DOHH2 (cell line): ENCODE results near the gene CYTH4.

Experiments used
- H3F3A ChIP-seq: fragments of 200-600 bp; sonication (generic), shearing (Covaris generic); 2 replicates; pipeline ENCODE4 v1.6.0; 2016; ENCODE audit warnings: antibody characterized with exemption, mild to moderate bottlenecking; ENCODE audit not compliant: control insufficient read depth, insufficient read depth
- H3K27ac ChIP-seq: fragments of 200-600 bp; sonication (generic); 2 replicates; pipeline ENCODE4 v1.5.1; 2014; ENCODE audit warnings: low read depth, mild to moderate bottlenecking, low read length, moderate library complexity
- H3K27me3 ChIP-seq: fragments of 200-600 bp; sonication (generic); 2 replicates; pipeline ENCODE4 v1.6.1; 2014; ENCODE audit warnings: mild to moderate bottlenecking, low read length, mixed read lengths; ENCODE audit not compliant: control insufficient read depth
- H3K36me3 ChIP-seq: fragments of 200-600 bp; sonication (generic); 2 replicates; pipeline ENCODE4 v1.6.1; 2014; ENCODE audit warnings: mild to moderate bottlenecking, low read length, moderate library complexity, mixed read lengths; ENCODE audit not compliant: control insufficient read depth
- H3K4me1 ChIP-seq: fragments of 200-600 bp; sonication (generic); 2 replicates; pipeline ENCODE4 v1.6.1; 2014; ENCODE audit warnings: mild to moderate bottlenecking, low read length, mixed read lengths; ENCODE audit not compliant: control insufficient read depth
- H3K4me2 ChIP-seq: fragments of 200-600 bp; sonication (generic); 2 replicates; pipeline ENCODE4 v1.6.0; 2014; ENCODE audit warnings: mild to moderate bottlenecking, low read length, moderate library complexity
- H3K4me3 ChIP-seq: fragments of 200-600 bp; sonication (generic); 2 replicates; pipeline ENCODE4 v1.5.1; 2014; ENCODE audit warnings: mild to moderate bottlenecking, low read length, mixed read lengths
- H3K79me2 ChIP-seq: fragments of 200-600 bp; sonication (generic); 2 replicates; pipeline ENCODE4 v1.6.1; 2014; ENCODE audit warnings: mild to moderate bottlenecking, low read length, mixed read lengths; ENCODE audit not compliant: control insufficient read depth
- H3K9me2 ChIP-seq: fragments of 200-600 bp; sonication (generic); replicated peaks from 2 replicates; pipeline ENCODE4 v1.6.1; 2014; ENCODE audit warnings: mild to moderate bottlenecking, low read length, mixed read lengths; ENCODE audit not compliant: control insufficient read depth
- H3K9me3 ChIP-seq: fragments of 200-600 bp; sonication (generic); 2 replicates; pipeline ENCODE4 v1.6.1; 2014; ENCODE audit warnings: antibody characterized with exemption, low read length, mixed read lengths; ENCODE audit not compliant: control insufficient read depth, insufficient read depth
- H4K20me1 ChIP-seq: fragments of 200-600 bp; sonication (generic); 2 replicates; pipeline ENCODE4 v1.6.0; 2014; ENCODE audit warnings: low read depth, mild to moderate bottlenecking, antibody characterized with exemption, low read length, moderate library complexity; ENCODE audit not compliant: control insufficient read depth, insufficient read depth
- EZH2phosphoT487 ChIP-seq: fragments of 200-600 bp; sonication (generic); IDR thresholded peaks from 2 replicates; pipeline ENCODE4 v1.6.1; 2017; ENCODE audit warnings: borderline replicate concordance, mild to moderate bottlenecking, antibody characterized with exemption, low read length, moderate library complexity, mixed read lengths
- TF ChIP-seq, protein P1 (sequence below): fragments of 200-600 bp; sonication (generic); IDR thresholded peaks from one replicate; pipeline ENCODE4 v1.5.1; 2014; ENCODE audit warnings: antibody characterized with exemption, mild to moderate bottlenecking, low read depth, low read length; ENCODE audit not compliant: poor library complexity, severe bottlenecking

Gene CYTH4

GRCh38 chr22:37343348-37343747 is 61.0 kb downstream of the CYTH4 start:
- Histone ChIP-seq H3K9me3 (no peaks in the 10 kb centered on the region), H3K27me3 (peaks cover 26% of the 10 kb centered on the region), H3K4me3 (no peak overlapping the region), H3F3A (no peaks in the 10 kb centered on the region), H3K27ac (no peak overlapping the region), H3K36me3 (no peaks in the 10 kb centered on the region), H3K4me1 (peaks cover 6% of the 10 kb centered on the region), H3K79me2 (no peaks in the 10 kb centered on the region), H4K20me1 (no peaks in the 10 kb centered on the region), H3K4me2 (no peak overlapping the region), H3K9me2 (no peaks in the 10 kb centered on the region)
- no peak for TF ChIP-seq EZH2phosphoT487
- TF ChIP-seq, protein P1, sequence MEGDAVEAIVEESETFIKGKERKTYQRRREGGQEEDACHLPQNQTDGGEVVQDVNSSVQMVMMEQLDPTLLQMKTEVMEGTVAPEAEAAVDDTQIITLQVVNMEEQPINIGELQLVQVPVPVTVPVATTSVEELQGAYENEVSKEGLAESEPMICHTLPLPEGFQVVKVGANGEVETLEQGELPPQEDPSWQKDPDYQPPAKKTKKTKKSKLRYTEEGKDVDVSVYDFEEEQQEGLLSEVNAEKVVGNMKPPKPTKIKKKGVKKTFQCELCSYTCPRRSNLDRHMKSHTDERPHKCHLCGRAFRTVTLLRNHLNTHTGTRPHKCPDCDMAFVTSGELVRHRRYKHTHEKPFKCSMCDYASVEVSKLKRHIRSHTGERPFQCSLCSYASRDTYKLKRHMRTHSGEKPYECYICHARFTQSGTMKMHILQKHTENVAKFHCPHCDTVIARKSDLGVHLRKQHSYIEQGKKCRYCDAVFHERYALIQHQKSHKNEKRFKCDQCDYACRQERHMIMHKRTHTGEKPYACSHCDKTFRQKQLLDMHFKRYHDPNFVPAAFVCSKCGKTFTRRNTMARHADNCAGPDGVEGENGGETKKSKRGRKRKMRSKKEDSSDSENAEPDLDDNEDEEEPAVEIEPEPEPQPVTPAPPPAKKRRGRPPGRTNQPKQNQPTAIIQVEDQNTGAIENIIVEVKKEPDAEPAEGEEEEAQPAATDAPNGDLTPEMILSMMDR, result no peak

DNA sequence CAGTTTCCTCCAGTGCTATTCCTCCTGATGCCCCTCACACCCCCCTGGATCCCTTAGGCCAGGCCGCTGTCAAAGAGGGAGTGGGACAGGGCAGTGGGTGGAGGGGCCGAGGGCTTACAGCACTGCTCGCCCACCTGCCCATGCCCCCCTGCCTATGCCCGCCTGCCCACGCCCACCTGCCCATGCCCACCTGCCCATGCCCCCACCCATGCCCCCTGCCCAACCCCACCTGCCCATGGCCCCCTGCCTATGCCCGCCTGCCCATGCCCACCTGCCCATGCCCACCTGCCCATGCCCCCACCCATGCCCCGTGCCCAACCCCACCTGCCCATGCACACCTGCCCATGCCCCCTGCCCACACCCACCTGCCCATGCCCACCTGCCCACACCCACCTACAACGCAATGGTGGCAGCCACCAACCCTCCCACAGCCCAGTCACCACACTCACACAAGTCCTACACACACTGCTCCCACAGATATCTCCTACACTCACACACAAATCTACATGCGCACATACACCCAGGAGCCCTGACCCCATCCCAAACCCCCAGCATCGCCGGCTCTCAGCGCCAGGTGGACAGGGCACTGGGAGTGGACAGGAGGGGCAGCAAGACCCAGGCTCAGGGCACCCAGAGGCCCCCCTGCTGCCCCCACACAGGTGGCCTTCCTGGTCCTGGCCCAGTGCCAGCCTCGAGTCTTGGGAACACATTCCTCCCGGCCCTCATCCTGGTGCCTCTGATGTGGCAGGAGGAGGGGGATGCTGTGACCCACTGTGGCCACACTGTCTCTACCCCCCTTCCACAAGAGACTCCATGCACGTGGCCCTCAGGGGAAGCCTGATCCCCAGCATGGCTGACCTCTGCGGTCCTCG is 61.8 kb downstream of the CYTH4 start:
- no peaks in the 10 kb centered on the region for H3F3A ChIP-seq
- no peaks in the 10 kb centered on the region for H3K9me3 ChIP-seq
- peaks cover 19% of the 10 kb centered on the region for H3K27me3 ChIP-seq
- H3K27ac ChIP-seq, result no peak overlapping the region
- H3K4me1 ChIP-seq, result peaks cover 6% of the 10 kb centered on the region
- TF ChIP-seq, protein P1, result no peak
- TF ChIP-seq EZH2phosphoT487, result no peak
- no peaks in the 10 kb centered on the region for H3K79me2 ChIP-seq
- no peaks in the 10 kb centered on the region for H3K36me3 ChIP-seq
- no peaks in the 10 kb centered on the region for H3K9me2 ChIP-seq
- H3K4me3 ChIP-seq, result no peak overlapping the region
- no peak overlapping the region for H3K4me2 ChIP-seq
- H4K20me1 ChIP-seq, result no peaks in the 10 kb centered on the region

- H3K79me2 ChIP-seq, result no peaks in the 10 kb centered on the region
- H3K4me3 ChIP-seq, result no peak overlapping the region
- H3K36me3 ChIP-seq, result no peaks in the 10 kb centered on the region
- peaks cover 6% of the 10 kb centered on the region for H3K4me1 ChIP-seq
- no peak for TF ChIP-seq EZH2phosphoT487
- TF ChIP-seq, protein P1, result no peak
- H3K9me2 ChIP-seq, result no peaks in the 10 kb centered on the region
- H3F3A ChIP-seq, result no peaks in the 10 kb centered on the region
- no peaks in the 10 kb centered on the region for H3K9me3 ChIP-seq
- H4K20me1 ChIP-seq, result no peaks in the 10 kb centered on the region
- H3K27ac ChIP-seq, result no peak overlapping the region
- H3K4me2 ChIP-seq, result no peak overlapping the region
- H3K27me3 ChIP-seq, result peaks cover 19% of the 10 kb centered on the region
Measured at GRCh38 chr22:37344735-37345449, 62.6 kb downstream of the CYTH4 start.
